ENCODE data around the gene TM9SF2. TPM values are rescaled to one million over a fixed set of nuclear protein-coding genes. Genes with fewer than 3 reads are reported as not detected.

TM9SF2 gene
- total and polyA plus RNA-seq, 2 experiments from 2014 or later = 60.5 to 130 TPM

DNA sequence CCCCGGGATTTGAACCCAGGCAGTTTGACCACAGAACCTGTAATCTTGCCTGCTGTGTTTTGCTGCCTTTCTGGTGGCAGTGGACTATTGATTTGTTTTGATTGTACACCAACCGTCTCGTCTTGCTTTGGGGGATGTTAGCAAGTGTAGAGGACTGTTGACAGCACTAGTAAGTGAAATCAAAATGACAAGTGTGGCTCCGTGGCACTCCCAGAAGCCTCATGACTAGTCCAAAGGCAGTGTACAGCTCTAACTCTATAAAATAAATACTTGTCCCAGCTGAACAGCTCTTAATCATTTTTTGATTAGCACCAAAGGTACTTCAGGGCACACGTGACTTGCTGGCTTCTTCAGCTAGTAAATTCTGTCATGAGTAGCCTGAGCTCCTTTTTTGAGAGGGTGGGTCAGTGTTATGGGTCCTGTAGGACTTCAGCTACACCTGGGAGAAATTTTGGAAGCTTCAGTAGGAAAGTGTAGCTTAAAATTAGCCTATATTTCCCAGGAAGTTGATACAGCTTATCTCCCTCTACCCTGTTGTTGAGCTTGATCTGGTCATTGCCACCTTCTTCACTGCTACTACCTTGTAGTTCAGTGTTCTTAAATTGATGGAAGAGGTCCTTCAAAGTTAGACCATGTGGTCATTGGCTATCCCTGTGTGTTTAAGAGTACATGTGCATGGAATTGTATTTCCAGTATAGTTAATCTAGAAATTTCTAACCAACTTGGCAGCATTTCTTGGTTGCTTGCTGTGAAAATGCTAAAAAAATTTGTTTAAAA is 15.1 kb downstream of the TM9SF2 start:
- DNase-seq (ENCODE audit: low read depth in 1 of 2, low spot score in 1 of 2) = no peak
- Histone ChIP-seq H3K27ac (no peak overlapping the region), H3K4me3 (no peak overlapping the region), H3K4me1 (ENCODE audit: low read depth) (peaks cover 10% of the 10 kb centered on the region), H3K36me3 (peaks cover 23% of the 10 kb centered on the region), H3K27me3 (no peaks in the 10 kb centered on the region), H3K9me3 (ENCODE audit: low read depth) (no peaks in the 10 kb centered on the region)
- TF ChIP-seq, protein P1, sequence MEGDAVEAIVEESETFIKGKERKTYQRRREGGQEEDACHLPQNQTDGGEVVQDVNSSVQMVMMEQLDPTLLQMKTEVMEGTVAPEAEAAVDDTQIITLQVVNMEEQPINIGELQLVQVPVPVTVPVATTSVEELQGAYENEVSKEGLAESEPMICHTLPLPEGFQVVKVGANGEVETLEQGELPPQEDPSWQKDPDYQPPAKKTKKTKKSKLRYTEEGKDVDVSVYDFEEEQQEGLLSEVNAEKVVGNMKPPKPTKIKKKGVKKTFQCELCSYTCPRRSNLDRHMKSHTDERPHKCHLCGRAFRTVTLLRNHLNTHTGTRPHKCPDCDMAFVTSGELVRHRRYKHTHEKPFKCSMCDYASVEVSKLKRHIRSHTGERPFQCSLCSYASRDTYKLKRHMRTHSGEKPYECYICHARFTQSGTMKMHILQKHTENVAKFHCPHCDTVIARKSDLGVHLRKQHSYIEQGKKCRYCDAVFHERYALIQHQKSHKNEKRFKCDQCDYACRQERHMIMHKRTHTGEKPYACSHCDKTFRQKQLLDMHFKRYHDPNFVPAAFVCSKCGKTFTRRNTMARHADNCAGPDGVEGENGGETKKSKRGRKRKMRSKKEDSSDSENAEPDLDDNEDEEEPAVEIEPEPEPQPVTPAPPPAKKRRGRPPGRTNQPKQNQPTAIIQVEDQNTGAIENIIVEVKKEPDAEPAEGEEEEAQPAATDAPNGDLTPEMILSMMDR (IDR thresholded peaks at IDR 0.05; ENCODE audit: low read depth, low read length) = no peak

DNA sequence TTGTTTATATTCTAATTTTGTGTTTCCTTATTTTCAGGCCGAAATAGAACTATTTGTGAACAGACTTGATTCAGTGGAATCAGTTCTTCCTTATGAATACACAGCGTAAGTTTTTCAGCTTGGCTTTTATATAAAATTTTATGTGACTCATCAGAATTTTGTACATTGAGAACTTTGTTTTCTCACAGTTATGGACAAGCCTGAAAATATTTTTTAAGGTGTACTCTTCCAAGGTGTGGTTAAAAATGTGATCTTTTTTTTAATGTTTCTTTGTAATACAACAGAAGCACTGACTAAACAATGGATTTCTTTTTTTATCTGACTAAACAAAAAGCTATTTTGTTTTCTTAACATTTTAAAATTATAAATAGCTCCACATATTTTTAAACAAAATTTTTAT is 16.3 kb downstream of the TM9SF2 start:
- no peak for DNase-seq (ENCODE audit: low read depth in 1 of 2, low spot score in 1 of 2)
- H3K27ac ChIP-seq = no peak overlapping the region

DNA sequence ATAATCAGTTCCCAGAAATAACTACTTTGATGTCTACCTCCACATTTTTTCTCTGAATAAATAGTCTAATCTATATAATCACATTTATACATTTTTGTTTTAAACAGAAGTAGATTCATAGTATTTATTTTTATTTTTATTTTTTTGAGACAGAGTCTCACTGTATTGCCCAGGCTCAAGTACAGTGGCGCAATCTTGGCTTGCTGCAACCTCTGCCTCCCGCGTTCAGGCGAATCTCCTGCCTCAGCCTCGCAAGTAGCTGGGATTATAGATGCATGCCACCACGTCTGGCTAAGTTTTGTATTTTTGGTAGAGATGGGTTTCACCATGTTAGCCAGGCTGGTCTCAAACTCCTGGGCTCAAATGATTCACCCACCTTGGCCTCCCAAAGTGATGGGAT is 16.7 kb downstream of the TM9SF2 start:
- peaks cover 23% of the 10 kb centered on the region for H3K36me3 ChIP-seq
- TF ChIP-seq, protein P1 (IDR thresholded peaks at IDR 0.05; ENCODE audit: low read depth, low read length) = no peak
- DNase-seq (ENCODE audit: low read depth in 1 of 2, low spot score in 1 of 2) = no peak
- H3K27ac ChIP-seq = no peak overlapping the region
- H3K27me3 ChIP-seq = no peaks in the 10 kb centered on the region
- no peaks in the 10 kb centered on the region for H3K9me3 ChIP-seq (ENCODE audit: low read depth)
- no peaks in the 10 kb centered on the region for H3K4me1 ChIP-seq (ENCODE audit: low read depth)
- no peak overlapping the region for H3K4me3 ChIP-seq

More for the DNA sequence above, 16.3 kb downstream of the TM9SF2 start:
- Histone ChIP-seq H3K4me1 (ENCODE audit: low read depth) (peaks cover under 1% of the 10 kb centered on the region), H3K9me3 (ENCODE audit: low read depth) (no peaks in the 10 kb centered on the region), H3K36me3 (peaks cover 23% of the 10 kb centered on the region), H3K4me3 (no peak overlapping the region), H3K27me3 (no peaks in the 10 kb centered on the region)
- TF ChIP-seq, protein P1 (IDR thresholded peaks at IDR 0.05; ENCODE audit: low read depth, low read length) = no peak

DNA sequence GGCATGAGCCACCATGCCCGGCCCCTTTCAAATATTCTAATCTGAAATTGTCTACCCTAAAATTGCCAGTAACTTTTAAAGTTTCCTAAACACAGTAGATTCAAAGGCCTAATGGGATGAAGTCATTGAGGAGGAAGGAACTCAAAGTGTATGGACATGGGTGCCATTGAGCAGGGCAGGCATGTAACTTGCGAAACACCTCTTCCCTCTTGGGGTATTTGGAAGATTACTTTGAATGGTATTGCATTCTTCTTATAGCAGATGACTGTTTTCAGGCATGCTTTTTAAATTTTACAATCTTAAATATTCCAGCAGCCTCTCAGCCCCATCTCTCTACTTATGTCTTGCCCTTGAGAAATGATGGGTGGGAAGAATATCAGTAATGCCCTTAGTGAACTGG is 21.0 kb downstream of the TM9SF2 start:
- Histone ChIP-seq H3K9me3 (ENCODE audit: low read depth) (no peaks in the 10 kb centered on the region), H3K4me3 (no peak overlapping the region), H3K36me3 (peaks cover 27% of the 10 kb centered on the region), H3K4me1 (ENCODE audit: low read depth) (peaks cover 7% of the 10 kb centered on the region), H3K27ac (no peak overlapping the region), H3K27me3 (no peaks in the 10 kb centered on the region)
- peak in 1 of 2 donors; percentile 52 for DNase-seq (ENCODE audit: low read depth in 1 of 2, low spot score in 1 of 2)
- TF ChIP-seq, protein P1 (IDR thresholded peaks at IDR 0.05; ENCODE audit: low read depth, low read length) = no peak

DNA sequence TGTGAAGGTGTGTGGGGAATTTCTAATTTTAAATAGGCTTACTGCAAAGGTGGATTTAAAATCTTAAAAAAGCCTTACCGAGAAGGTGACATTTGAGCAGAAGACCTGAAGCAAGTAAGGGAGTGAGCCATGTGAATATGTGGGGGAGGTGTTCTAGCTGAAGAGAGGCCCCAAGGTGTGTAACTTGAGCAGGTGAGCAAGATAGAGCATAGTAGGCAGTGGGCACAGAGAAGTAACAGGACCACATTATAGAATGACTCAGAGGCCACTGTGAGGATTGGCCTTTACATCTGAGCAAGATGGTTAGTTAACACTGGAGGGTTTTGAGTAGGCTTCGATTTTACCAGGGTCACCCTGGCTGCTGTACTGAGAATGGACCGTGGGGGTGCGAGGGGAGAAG is 22.6 kb downstream of the TM9SF2 start:
- Histone ChIP-seq H3K4me3 (no peak overlapping the region), H3K9me3 (ENCODE audit: low read depth) (no peaks in the 10 kb centered on the region), H3K27me3 (no peaks in the 10 kb centered on the region), H3K27ac (no peak overlapping the region), H3K4me1 (ENCODE audit: low read depth) (peaks cover 9% of the 10 kb centered on the region), H3K36me3 (peaks cover 21% of the 10 kb centered on the region)
- TF ChIP-seq, protein P1 (IDR thresholded peaks at IDR 0.05; ENCODE audit: low read depth, low read length) = no peak
- DNase-seq (ENCODE audit: low read depth in 1 of 2, low spot score in 1 of 2) = no peak
